Astrocyte (in vitro differentiated cells and primary cell): Measurements from ENCODE around the gene MORN5. TPM values are rescaled to one million over a fixed set of nuclear protein-coding genes. Genes with fewer than 3 reads are reported as not detected.

Source experiments
- DNase-seq: peaks from one replicate; pipeline ENCODE4 v3.0.0-alpha.2; 2010; ENCODE audit warnings: low read depth
- FAIRE-seq: peaks from 2 replicates; lab custom pipeline; 2011; peaks lifted over from hg19 to GRCh38; lab: Jason Lieb, UNC
- H2AFZ ChIP-seq: 2 replicates; pipeline ENCODE4 v1.6.0; 2012; ENCODE audit warnings: low read depth, low read length, inconsistent platforms
- H3K27ac ChIP-seq: 2 replicates; pipeline ENCODE4 v1.5.1; 2011; ENCODE audit warnings: low read depth, low read length, inconsistent platforms
- H3K27me3 ChIP-seq: 2 replicates; pipeline ENCODE4 v1.6.0; 2011; ENCODE audit warnings: low read length, inconsistent platforms; ENCODE audit not compliant: insufficient read depth
- H3K36me3 ChIP-seq: 2 replicates; pipeline ENCODE4 v1.5.1; 2011; ENCODE audit warnings: low read length, inconsistent platforms; ENCODE audit not compliant: insufficient read depth
- H3K4me1 ChIP-seq: 2 replicates; pipeline ENCODE4 v1.5.1; 2011; ENCODE audit warnings: low read length, inconsistent platforms; ENCODE audit not compliant: insufficient read depth
- H3K4me2 ChIP-seq: 2 replicates; pipeline ENCODE4 v1.6.0; 2012; ENCODE audit warnings: low read length, inconsistent platforms
- H3K4me3 ChIP-seq: 2 replicates; pipeline ENCODE4 v1.5.1; 2011; ENCODE audit warnings: low read depth, mild to moderate bottlenecking, low read length, inconsistent platforms; ENCODE audit not compliant: insufficient read depth
- H3K79me2 ChIP-seq: 2 replicates; pipeline ENCODE4 v1.6.0; 2012; ENCODE audit warnings: mild to moderate bottlenecking, low read length, inconsistent platforms; ENCODE audit not compliant: insufficient read depth
- H3K9ac ChIP-seq: 2 replicates; pipeline ENCODE4 v1.6.0; 2012; ENCODE audit warnings: mild to moderate bottlenecking, low read length, inconsistent platforms
- H3K9me3 ChIP-seq: 2 replicates; pipeline ENCODE4 v1.5.1; 2012; ENCODE audit warnings: low read depth, mild to moderate bottlenecking, low read length, inconsistent platforms; ENCODE audit not compliant: insufficient read depth
- H4K20me1 ChIP-seq: 2 replicates; pipeline ENCODE4 v1.6.0; 2012; ENCODE audit warnings: low read length, inconsistent platforms; ENCODE audit not compliant: insufficient read depth
- H3K27ac Mint-ChIP-seq: one replicate; pipeline ENCODE4 v1.8.0; 2021; ENCODE audit warnings: mild to moderate bottlenecking, mixed read lengths; ENCODE audit not compliant: unreplicated experiment
- H3K27me3 Mint-ChIP-seq: one replicate; pipeline ENCODE4 v1.8.0; 2021; ENCODE audit warnings: low read depth, mixed read lengths; ENCODE audit not compliant: unreplicated experiment
- H3K36me3 Mint-ChIP-seq: one replicate; pipeline ENCODE4 v1.8.0; 2021; ENCODE audit warnings: low read depth, mixed read lengths; ENCODE audit not compliant: unreplicated experiment
- H3K4me1 Mint-ChIP-seq: one replicate; pipeline ENCODE4 v1.8.0; 2021; ENCODE audit warnings: low read depth, mixed read lengths; ENCODE audit not compliant: unreplicated experiment
- H3K4me3 Mint-ChIP-seq: one replicate; pipeline ENCODE4 v1.8.0; 2021; ENCODE audit warnings: mild to moderate bottlenecking, moderate library complexity, mixed read lengths; ENCODE audit not compliant: unreplicated experiment
- H3K9me3 Mint-ChIP-seq: one replicate; pipeline ENCODE4 v1.8.0; 2021; ENCODE audit warnings: mild to moderate bottlenecking, mixed read lengths; ENCODE audit not compliant: unreplicated experiment
- EZH2 ChIP-seq: IDR thresholded peaks from 2 replicates; pipeline ENCODE4 v1.6.1; 2012; ENCODE audit warnings: mild to moderate bottlenecking, low read length, inconsistent platforms; ENCODE audit not compliant: insufficient read depth
- total RNA-seq: library from RNA; stranded (reverse); gene quantifications from 2 replicates; pipeline ENCODE4 v1.2.1, GENCODE V29; 2021
- TF ChIP-seq, protein P1 (sequence below): IDR thresholded peaks from 2 replicates; pipeline ENCODE4 v1.5.1; 2011; ENCODE audit warnings: low read depth, mild to moderate bottlenecking, inconsistent platforms, low read length, moderate library complexity; ENCODE audit not compliant: insufficient read depth

The MORN5 gene
- total RNA-seq, 1 donor from 2014 or later, result not detected

- DNase-seq, result no peak
- no peak overlapping the region for H3K27ac ChIP-seq
- no peaks in the 10 kb centered on the region for H3K79me2 ChIP-seq
- H3K4me3 ChIP-seq, result no peak overlapping the region
- H3K4me2 ChIP-seq, result no peak overlapping the region
- no peaks in the 10 kb centered on the region for H3K4me1 ChIP-seq
- no peak overlapping the region for H3K9ac ChIP-seq
- no peak for FAIRE-seq
- H3K36me3 ChIP-seq, result no peaks in the 10 kb centered on the region
- no peaks in the 10 kb centered on the region for H3K9me3 ChIP-seq
- Mint-ChIP-seq H3K36me3 (no peaks in the 10 kb centered on the region), H3K27me3 (peaks cover 46% of the 10 kb centered on the region), H3K27ac (no peak overlapping the region), H3K4me1 (peaks cover 10% of the 10 kb centered on the region), H3K4me3 (no peak overlapping the region), H3K9me3 (no peaks in the 10 kb centered on the region)
- TF ChIP-seq, protein P1, sequence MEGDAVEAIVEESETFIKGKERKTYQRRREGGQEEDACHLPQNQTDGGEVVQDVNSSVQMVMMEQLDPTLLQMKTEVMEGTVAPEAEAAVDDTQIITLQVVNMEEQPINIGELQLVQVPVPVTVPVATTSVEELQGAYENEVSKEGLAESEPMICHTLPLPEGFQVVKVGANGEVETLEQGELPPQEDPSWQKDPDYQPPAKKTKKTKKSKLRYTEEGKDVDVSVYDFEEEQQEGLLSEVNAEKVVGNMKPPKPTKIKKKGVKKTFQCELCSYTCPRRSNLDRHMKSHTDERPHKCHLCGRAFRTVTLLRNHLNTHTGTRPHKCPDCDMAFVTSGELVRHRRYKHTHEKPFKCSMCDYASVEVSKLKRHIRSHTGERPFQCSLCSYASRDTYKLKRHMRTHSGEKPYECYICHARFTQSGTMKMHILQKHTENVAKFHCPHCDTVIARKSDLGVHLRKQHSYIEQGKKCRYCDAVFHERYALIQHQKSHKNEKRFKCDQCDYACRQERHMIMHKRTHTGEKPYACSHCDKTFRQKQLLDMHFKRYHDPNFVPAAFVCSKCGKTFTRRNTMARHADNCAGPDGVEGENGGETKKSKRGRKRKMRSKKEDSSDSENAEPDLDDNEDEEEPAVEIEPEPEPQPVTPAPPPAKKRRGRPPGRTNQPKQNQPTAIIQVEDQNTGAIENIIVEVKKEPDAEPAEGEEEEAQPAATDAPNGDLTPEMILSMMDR, result no peak
- TF ChIP-seq EZH2, result no peak
- H3K27me3 ChIP-seq, result peaks cover 13% of the 10 kb centered on the region
- no peaks in the 10 kb centered on the region for H4K20me1 ChIP-seq
- no peak overlapping the region for H2AFZ ChIP-seq
Measured at GRCh38 chr9:122111413-122112085, 48.2 kb upstream of the MORN5 start.

- no peak for FAIRE-seq
- DNase-seq, result no peak
- no peaks in the 10 kb centered on the region for H3K9me3 Mint-ChIP-seq
- H3K9me3 ChIP-seq, result no peaks in the 10 kb centered on the region
- no peak overlapping the region for H3K4me2 ChIP-seq
- peaks cover 46% of the 10 kb centered on the region for H3K27me3 Mint-ChIP-seq
- no peak overlapping the region for H3K4me3 Mint-ChIP-seq
- H3K27ac Mint-ChIP-seq, result no peak overlapping the region
- H3K4me1 Mint-ChIP-seq, result peaks cover 4% of the 10 kb centered on the region
- H4K20me1 ChIP-seq, result no peaks in the 10 kb centered on the region
- no peak overlapping the region for H3K27ac ChIP-seq
- no peak overlapping the region for H3K4me3 ChIP-seq
- TF ChIP-seq, protein P1, result no peak
- TF ChIP-seq EZH2, result no peak
- no peaks in the 10 kb centered on the region for H3K36me3 Mint-ChIP-seq
- H3K9ac ChIP-seq, result no peak overlapping the region
- no peak overlapping the region for H2AFZ ChIP-seq
- no peaks in the 10 kb centered on the region for H3K36me3 ChIP-seq
- peaks cover 13% of the 10 kb centered on the region for H3K27me3 ChIP-seq
- H3K79me2 ChIP-seq, result no peaks in the 10 kb centered on the region
- no peaks in the 10 kb centered on the region for H3K4me1 ChIP-seq
Measured at GRCh38 chr9:122112238-122112637, 47.5 kb upstream of the MORN5 start.

DNA sequence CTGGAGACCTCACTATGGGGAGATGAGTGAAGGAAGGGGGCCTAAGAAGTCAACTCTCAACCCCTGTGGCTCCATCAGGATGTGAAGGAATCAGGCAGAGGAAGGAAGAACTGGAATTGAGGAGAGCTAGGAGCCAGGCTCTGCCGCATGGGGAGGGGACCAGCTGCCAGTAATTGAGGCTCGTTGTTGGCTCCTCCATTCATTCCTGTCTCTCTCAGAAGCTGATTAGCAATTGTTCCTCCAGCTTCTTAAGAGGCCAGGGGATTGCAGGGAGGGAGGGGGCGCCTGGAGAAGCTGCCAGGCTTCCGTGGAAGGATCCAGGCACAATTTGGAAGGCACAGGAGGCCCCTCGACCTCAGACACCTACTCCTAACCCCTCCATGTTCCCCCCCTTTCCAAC, 46.1 kb upstream of the MORN5 start:
- Histone ChIP-seq H3K36me3 (no peaks in the 10 kb centered on the region), H3K4me1 (no peaks in the 10 kb centered on the region), H3K79me2 (no peaks in the 10 kb centered on the region), H3K4me3 (no peak overlapping the region), H4K20me1 (no peaks in the 10 kb centered on the region), H3K27ac (no peak overlapping the region), H3K4me2 (no peak overlapping the region), H2AFZ (no peak overlapping the region), H3K27me3 (peaks cover 13% of the 10 kb centered on the region), H3K9me3 (no peaks in the 10 kb centered on the region), H3K9ac (no peak overlapping the region)
- H3K27ac Mint-ChIP-seq, result no peak overlapping the region
- peaks cover 38% of the 10 kb centered on the region for H3K27me3 Mint-ChIP-seq
- no peak overlapping the region for H3K4me3 Mint-ChIP-seq
- no peaks in the 10 kb centered on the region for H3K9me3 Mint-ChIP-seq
- FAIRE-seq (no peak), DNase-seq (no peak)
- H3K36me3 Mint-ChIP-seq, result no peaks in the 10 kb centered on the region
- no peak for TF ChIP-seq EZH2
- TF ChIP-seq, protein P1, result no peak
- H3K4me1 Mint-ChIP-seq, result no peaks in the 10 kb centered on the region
